GM21381 (cell line): ENCODE data around the gene KIF21A.

Experiments used
- ATAC-seq: cut with Tn5 transposase; IDR thresholded peaks from one replicate; pipeline ENCODE4 v1.9.1; 2021; ENCODE audit warnings: mild to moderate bottlenecking, moderate library complexity; ENCODE audit not compliant: unreplicated experiment

KIF21A gene

DNA sequence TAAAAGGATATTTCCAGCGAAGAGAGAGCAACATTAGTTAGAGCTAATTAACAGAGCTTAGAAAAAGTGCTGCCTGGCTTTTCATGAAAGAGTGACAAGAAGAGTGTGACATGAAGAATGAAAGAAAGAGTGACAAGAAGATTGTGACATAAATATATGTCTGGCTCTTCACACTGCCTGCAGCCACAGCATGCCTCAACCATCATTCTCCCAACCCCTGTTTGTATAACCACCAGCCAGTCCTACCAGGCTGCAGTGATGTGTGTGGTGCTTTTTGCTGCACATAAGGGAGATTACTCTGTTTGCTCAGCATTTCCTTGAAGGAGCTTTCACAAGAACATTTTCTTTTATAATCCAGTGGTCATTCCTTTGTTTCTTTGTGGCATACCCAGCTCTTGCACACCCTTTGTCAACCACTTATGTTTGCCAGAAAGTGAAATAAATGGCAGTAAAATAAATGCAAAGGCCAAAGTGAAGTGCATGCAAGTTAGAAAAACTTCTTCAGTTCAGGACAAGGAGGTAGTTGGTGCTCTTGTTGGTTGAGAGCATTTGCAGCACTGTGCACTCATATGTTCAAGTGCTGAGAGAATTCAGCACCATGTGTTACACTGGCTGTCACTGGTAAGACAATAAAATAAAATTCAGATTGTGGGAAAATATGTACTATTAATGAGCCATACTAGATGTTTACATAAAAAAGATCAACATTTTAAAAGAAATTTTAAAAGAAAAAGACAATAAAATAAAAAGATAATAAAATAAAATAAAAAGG is 50.6 kb downstream of the KIF21A start:
- ATAC-seq = no peak

DNA sequence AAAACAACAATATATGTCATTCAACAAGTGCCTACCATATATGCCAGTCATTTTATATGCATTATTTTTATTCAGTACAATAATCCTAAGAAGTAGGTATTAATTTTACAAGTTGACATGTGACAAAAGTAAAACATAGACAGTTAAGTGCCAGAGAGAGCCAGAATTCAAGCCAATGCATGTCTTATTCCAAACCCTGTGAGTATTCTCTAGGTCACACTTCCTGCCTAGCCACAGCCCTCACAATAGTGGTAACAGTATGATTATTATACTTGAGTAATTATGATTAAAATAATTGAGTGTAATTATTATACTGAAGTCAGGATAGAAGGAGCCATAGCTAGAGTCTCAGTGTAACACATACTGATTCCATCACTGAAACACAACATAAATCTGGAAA is 52.2 kb downstream of the KIF21A start:
- no peak for ATAC-seq

DNA sequence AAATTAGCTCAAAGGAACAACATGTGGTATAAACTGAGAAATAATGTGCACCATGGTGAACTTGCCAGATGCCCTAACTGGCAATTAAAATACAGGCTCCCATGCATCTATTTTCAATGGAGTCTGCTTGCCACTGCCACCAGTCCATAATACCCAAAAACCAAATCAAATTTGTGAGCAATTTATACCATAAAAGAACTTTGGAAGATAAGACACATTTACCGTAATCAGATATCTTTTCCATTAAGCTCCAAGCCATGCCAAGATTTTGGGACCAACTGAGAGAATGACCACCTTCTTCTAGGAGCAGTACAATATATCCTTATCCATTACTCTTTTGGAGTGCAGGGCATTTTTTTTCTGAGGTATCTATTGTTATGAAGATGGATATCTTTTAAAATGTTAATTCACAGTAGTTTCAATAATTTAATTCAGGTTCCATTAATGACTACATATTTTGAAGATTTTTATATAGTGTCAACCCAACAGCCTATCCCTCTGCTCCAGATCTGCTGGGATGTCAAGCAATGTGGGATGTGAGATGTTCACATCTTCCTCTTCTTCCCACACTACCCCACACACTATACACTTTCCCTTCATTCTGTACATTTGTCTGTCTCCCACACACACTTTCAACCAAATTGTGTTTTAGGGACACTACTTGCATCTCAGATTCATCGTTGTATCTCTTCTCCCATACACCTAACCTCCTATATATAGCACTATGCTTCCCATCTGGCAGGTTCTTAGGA is 53.3 kb downstream of the KIF21A start:
- no peak for ATAC-seq

- ATAC-seq = no peak
Observed at GRCh38 chr12:39386335-39386734, 56.6 kb downstream of the KIF21A start.

DNA sequence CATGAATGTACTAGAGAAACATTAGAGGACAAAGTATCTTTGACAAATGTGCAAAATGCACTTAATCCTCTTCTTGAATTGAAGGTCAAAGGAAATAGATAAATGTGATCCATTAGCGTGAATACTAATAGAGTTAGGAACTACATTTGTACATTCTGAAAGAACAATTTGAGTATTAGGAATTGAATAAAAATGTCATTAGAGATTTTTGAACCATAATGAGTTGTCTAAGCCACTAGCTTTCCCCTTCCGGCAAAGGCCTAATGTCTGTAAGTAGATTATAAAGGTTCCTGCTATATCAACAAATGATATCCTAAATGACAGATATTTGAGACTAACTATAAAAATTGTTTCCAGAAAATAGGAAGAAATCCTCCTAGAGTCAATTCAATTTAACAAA is 59.8 kb downstream of the KIF21A start:
- ATAC-seq = no peak

- ATAC-seq = no peak
Observed at GRCh38 chr12:39380090-39380489, 62.8 kb downstream of the KIF21A start.

- no peak for ATAC-seq
Observed at GRCh38 chr12:39378341-39378740, 64.6 kb downstream of the KIF21A start.

DNA sequence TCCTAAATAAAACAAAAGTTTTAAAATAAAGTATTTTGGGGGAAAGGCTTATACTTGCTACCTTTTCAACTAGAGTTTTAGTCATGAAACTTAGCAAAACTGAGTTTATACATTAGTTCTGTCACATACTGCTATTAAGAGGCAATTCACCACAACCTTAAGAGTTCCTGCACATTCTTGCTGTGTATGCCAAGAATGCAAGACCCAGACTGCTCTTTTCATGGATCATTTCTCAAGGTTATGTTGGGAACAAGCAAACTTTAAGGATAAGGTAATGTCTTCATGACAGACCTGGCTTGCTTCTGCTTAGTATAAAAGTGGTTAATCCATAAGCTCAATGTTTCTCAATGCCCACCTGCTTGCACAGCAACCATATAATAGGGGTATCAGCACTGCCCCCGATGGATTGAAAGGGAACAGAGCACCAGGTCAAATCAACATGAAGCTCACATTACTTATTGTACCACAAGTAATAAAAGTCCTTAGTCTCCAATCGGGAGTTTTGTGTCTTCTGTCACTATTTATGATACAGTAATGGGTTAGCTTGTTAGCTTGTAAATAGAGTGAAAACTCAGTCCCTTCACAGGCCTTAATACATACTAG is 67.6 kb downstream of the KIF21A start:
- no peak for ATAC-seq

- peak; percentile 86 for ATAC-seq
Observed at GRCh38 chr12:39372929-39373328, 70.0 kb downstream of the KIF21A start.

DNA sequence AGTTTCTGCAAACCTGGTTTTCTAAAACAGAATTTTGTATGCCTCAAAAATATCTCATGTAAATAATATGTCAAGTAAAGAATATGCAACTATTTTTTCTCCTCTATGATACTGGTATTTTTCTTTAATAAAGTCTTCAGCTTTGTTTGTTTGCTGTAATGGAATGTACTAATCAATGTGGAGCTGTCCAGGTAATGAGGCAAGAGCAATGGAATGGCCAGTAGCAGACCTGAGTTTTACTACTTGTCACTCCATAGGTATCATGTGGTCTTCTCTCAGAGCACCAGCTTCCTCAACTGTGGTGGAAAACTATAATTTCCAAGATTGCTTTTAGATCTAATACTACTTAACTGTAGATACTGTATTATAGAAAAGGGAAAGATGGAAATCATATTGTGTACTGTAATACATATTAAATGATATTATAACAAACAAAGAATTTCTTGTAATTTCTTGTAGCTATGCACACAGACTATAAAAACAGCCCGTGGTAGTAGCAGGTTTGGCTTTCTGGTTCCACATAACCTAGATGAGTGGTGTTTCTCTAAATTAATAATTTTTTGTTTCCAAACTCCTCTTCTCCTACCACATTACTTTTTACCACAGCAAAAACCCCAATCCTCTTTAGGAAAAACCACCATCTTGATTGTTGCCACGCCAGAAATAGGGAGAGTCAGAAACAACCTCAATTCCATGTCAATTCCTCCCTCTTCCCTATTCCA is 70.6 kb downstream of the KIF21A start:
- ATAC-seq = no peak

- no peak for ATAC-seq
Observed at GRCh38 chr12:39369756-39370155, 73.2 kb downstream of the KIF21A start.

GRCh38 chr12:39368891-39369290 is 74.0 kb downstream of the KIF21A start:
- no peak for ATAC-seq

GRCh38 chr12:39368096-39368495 is 74.8 kb downstream of the KIF21A start:
- ATAC-seq = no peak

- no peak for ATAC-seq
Observed at GRCh38 chr12:39367494-39367893, 75.4 kb downstream of the KIF21A start.

DNA sequence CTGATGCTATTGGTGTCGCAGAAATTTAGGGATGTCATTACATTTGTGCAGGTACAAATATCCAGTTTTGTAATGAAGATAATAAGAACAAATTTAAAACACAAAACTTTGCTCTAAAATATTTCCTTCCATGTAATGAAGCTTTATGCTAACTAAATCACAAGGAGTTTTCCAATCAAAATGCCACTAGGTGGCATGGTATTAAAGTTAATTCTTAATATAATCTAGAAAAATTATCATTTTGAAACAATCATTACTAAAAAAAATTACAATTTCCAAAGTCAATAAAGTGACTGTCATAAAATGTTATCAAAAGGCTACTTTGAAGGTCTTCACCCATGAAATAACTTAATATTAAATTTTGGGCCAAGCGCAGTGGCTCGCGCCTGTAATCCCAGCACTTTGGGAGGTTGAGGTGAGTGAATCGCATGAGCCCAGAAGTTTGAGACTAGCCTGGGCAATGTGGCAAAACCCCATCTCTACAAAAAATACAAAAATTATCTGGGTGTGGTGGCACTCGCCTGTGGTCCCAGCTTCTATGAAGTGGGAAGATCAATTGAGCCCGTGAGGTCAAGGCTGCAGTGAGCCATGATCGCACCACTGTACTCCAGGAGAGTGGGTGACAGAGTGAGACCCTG is 77.4 kb downstream of the KIF21A start:
- no peak for ATAC-seq

GRCh38 chr12:39364196-39364595 is 78.7 kb downstream of the KIF21A start:
- no peak for ATAC-seq

- no peak for ATAC-seq
Observed at GRCh38 chr12:39359645-39360044, 83.3 kb downstream of the KIF21A start.

DNA sequence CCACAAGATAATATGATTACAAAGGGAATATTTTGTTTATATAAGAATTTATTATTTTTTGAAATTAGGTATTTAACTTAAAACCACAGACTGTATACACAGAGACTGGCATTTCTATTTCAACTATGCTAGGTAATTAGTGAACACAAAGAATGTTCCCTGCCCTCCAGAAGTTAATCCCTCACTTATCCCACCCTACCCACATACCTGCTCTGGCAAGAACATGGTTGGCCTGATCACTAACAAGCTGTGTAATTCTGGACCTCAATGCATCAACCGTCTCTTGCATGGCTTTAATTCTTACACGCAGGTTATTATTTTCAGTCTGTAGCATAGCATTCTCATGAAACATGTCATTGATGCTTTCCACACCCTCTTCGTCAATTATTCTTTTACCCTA is 85.9 kb downstream of the KIF21A start:
- ATAC-seq = no peak

- ATAC-seq = no peak
Observed at GRCh38 chr12:39355841-39356240, 87.1 kb downstream of the KIF21A start.

DNA sequence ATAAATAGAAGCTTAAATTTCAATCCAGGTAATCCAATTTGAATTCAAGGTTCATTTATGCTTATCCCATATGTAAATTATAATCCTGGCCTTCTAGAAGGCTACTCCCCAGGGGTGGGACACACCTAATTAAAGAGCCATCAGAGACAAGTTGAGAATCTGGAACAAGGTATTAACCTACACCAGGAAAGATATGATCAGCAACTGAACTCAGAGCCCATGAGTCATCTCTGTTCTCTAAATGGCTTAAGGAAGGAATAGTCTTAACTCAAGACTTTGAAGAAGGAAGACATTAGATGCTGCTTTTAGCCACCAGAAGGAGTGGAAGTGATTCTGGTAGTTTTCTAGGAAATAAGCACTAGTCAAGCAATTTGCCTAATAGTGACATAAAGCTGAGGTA is 88.0 kb downstream of the KIF21A start:
- no peak for ATAC-seq

DNA sequence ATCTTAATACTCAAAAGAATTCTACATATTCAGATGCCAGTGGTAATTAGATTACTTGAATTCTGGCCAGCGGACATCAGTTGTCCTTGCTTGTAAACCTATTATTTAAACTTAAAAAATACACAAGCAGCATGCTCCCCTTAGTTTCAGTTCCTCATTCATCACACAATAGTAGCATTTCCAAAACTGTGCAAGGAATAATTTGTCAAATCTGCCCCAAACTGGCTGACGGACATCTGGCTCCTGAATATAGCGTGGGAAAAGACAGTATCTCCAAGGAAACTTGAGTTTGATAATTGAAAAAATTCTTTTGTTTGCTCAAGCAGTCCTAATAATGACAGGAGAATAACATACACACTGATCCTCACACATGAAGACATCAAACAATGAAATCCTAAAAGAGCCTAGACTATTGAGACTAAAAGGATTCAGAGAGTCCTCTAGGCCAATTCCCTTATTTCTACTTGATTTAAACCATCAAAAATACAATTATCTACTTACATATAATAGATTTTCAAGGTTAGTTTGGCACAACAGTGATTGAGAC is 90.4 kb downstream of the KIF21A start:
- no peak for ATAC-seq
